BJ (cell line): Measurements from ENCODE around the gene CFAP70. TPM values are rescaled to one million over a fixed set of nuclear protein-coding genes. Genes with fewer than 3 reads are reported as not detected.

Source experiments
- CTCF ChIA-PET: fragments of 350-600 bp; formaldehyde crosslinking; extraction: SDS; loops from one replicate; lab custom pipeline; 2021; ENCODE audit warnings: antibody characterized with exemption, inconsistent platforms; lab: Yijun Ruan, JAX
- POLR2A ChIA-PET: fragments of 300-600 bp; sonication (Branson Sonifier 250); formaldehyde crosslinking; extraction: SDS; loops from one replicate; lab custom pipeline; 2021; ENCODE audit warnings: antibody characterized with exemption; lab: Charles Lee
- DNase-seq: peaks from one replicate; pipeline ENCODE4 v3.0.0-alpha.2; 2011; ENCODE audit warnings: low read depth
- H3K27me3 ChIP-seq: 2 replicates; pipeline ENCODE4 v1.6.0; 2011; ENCODE audit warnings: low read length; ENCODE audit not compliant: control insufficient read depth, insufficient read depth
- H3K36me3 ChIP-seq: 2 replicates; pipeline ENCODE4 v1.5.1; 2011; ENCODE audit warnings: low read length; ENCODE audit not compliant: control insufficient read depth, insufficient read depth
- H3K4me3 ChIP-seq: 2 replicates; pipeline ENCODE4 v1.5.1; 2011; ENCODE audit warnings: low read depth, mild to moderate bottlenecking, control low read depth, low read length
- polyA plus RNA-seq: library from polyadenylated mRNA; depleted of rRNA; stranded (reverse); fragments of >200 nt; gene quantifications from 2 replicates; pipeline ENCODE4 v1.2.3, GENCODE V29; 2011
- TF ChIP-seq, protein P1 (sequence below): IDR thresholded peaks from 2 replicates; pipeline ENCODE4 v1.5.1; 2011; ENCODE audit warnings: low read depth, mild to moderate bottlenecking, control low read depth, inconsistent platforms, low read length, moderate library complexity; ENCODE audit not compliant: insufficient read depth

Gene CFAP70
- polyA plus RNA-seq, 1 experiment, result 0.37 TPM

DNA sequence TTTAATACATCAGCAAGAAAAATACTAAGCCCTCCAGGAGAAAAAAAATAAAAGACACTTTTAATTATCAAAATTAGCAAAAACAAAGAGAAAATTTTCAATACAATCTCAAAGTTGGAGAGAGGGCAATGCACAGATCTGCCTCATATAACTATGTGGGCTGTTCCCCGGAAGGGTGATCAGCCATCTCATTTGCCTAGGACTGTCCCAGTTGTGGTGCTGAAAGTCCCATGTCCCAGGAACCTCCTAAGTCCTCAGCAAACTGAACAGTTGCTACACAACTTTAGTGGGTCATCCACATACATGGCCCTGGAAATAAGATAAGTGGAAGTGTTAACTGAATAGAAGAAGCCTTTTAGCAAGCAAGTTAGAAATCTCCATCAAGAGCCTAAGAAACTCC is 14.4 kb downstream of the CFAP70 start:
- CTCF ChIA-PET, result no interaction called here
- TF ChIP-seq, protein P1, sequence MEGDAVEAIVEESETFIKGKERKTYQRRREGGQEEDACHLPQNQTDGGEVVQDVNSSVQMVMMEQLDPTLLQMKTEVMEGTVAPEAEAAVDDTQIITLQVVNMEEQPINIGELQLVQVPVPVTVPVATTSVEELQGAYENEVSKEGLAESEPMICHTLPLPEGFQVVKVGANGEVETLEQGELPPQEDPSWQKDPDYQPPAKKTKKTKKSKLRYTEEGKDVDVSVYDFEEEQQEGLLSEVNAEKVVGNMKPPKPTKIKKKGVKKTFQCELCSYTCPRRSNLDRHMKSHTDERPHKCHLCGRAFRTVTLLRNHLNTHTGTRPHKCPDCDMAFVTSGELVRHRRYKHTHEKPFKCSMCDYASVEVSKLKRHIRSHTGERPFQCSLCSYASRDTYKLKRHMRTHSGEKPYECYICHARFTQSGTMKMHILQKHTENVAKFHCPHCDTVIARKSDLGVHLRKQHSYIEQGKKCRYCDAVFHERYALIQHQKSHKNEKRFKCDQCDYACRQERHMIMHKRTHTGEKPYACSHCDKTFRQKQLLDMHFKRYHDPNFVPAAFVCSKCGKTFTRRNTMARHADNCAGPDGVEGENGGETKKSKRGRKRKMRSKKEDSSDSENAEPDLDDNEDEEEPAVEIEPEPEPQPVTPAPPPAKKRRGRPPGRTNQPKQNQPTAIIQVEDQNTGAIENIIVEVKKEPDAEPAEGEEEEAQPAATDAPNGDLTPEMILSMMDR, result no peak
- H3K27me3 ChIP-seq, result 0 out of 2 replicates have a peak, but pooled peaks cover 1% of the 10 kb centered on the region
- no peaks in the 10 kb centered on the region for H3K36me3 ChIP-seq
- POLR2A ChIA-PET, result no interaction called here
- no peak for DNase-seq
- no peak overlapping the region for H3K4me3 ChIP-seq

DNA sequence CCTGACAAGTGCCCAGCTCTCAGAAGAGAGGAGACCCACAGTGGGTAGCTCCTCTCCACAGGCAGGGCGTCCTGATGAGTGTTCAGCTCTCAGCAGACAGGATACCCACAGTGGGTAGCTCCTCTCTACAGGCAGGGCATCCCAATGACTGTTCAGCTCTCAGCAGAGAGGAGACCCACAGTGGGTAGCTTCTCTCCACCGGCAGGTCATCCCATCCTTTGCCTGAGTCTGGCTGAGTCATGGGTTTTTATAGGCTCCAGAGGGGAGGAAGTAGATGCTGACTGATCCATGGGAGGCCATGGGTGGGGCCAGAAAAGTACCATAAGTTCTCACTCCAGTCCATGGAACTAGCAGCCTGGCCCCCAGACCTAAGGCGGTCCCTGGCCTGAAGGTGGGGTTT is 18.5 kb downstream of the CFAP70 start:
- Histone ChIP-seq H3K4me3 (no peak overlapping the region), H3K27me3 (no peaks in the 10 kb centered on the region), H3K36me3 (no peaks in the 10 kb centered on the region)
- TF ChIP-seq, protein P1, result no peak
- DNase-seq, result no peak
- ChIA-PET CTCF (no interaction called here), POLR2A (no interaction called here)

DNA sequence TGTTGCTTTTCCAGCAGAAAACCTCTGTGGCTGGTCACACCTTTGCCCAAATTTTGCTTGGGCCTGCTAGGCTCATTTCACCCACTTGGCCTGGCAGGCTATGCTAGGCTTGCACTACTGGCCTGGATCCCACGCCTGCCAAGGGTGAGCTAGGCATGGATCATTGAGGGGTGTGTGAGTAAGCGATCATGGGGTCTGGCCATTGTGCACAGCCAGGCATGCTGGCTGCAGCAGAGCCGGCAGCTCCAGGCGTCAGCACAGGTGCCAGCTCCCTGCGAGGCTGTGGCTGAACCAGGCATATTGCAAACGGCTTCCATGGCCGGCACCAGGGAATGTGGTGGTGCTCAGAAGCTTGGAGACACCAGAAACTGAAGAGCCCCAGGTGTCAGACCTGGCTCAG is 19.2 kb downstream of the CFAP70 start:
- DNase-seq, result no peak
- Histone ChIP-seq H3K27me3 (no peaks in the 10 kb centered on the region), H3K4me3 (no peak overlapping the region), H3K36me3 (no peaks in the 10 kb centered on the region)
- TF ChIP-seq, protein P1, result no peak
- CTCF ChIA-PET, result no interaction called here
- POLR2A ChIA-PET, result no interaction called here

DNA sequence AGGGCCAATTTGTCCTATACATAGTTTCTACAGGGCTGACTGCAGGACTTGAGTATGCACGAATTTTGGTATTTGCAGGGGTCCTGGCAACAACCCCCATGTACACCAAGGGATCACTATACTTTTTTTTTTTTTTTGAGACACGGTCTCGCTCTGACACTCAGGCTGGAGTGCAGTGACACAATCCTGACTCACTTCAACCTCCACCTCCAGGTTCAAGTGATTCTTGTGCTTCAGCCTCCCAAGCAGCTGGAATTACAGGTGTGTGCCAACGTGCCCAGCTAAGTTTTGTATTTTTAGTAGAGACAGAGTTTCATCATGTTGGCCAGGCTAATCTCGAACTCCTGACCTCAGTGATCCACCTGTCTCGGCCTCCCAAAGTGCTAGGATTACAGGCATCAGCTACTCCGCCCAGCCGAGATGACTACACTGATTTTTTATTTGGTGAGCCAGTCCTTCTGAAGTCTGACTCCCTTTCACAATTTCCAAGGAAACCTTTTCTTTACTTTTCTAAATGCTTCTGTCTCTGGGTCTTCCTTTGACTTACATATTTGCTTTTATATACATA is 19.8 kb downstream of the CFAP70 start:
- no peak for DNase-seq
- Histone ChIP-seq H3K36me3 (no peaks in the 10 kb centered on the region), H3K27me3 (no peaks in the 10 kb centered on the region), H3K4me3 (no peak overlapping the region)
- ChIA-PET POLR2A (no interaction called here), CTCF (no interaction called here)
- TF ChIP-seq, protein P1, result no peak

DNA sequence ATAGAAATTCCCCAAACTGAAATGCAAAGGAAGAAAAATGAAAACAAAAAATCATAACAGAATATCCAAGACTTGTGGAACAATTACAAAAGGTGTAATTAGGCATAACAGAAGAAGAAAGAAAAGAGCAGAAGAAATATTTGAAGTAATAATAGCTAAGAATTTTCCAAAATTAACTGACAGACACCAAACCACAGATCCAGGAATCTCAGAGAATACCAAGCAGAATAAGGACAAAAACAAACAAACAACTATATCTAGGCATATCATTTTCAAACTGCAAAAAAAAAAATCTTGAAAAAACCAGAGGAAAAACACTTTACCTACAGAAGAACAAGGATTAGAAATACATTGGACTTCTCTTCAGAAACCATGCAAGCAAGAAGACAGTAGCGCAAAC is 25.5 kb downstream of the CFAP70 start:
- CTCF ChIA-PET, result no interaction called here
- Histone ChIP-seq H3K4me3 (no peak overlapping the region), H3K36me3 (no peaks in the 10 kb centered on the region), H3K27me3 (peaks cover 4% of the 10 kb centered on the region; the same call in 1 of the 2 replicates)
- POLR2A ChIA-PET, result no interaction called here
- TF ChIP-seq, protein P1, result no peak
- no peak for DNase-seq
